Keratinocyte (primary cell): ENCODE data around the gene SNX7.

ENCODE experiments used
- CTCF ChIP-seq, 3 experiments: IDR thresholded peaks in 1 of 3; conservative IDR thresholded peaks in 1 of 3; optimal IDR thresholded peaks in 1 of 3; 2 replicates in 2 of 3; 3 replicates in 1 of 3; pipeline versions ENCODE3 to v1.5.1; 2011; ENCODE audit warnings: low read length in 3 of 3, mild to moderate bottlenecking in 3 of 3, moderate library complexity in 2 of 3, control low read depth in 1 of 3, inconsistent platforms in 1 of 3; ENCODE audit not compliant: insufficient read depth in 2 of 3; ENCODE audit errors: extremely low read depth in 1 of 3
- EZH2 ChIP-seq: IDR thresholded peaks from one replicate; pipeline ENCODE4 v1.6.1; 2012; ENCODE audit warnings: inconsistent platforms, mild to moderate bottlenecking, low read length, moderate library complexity

GRCh38 chr1:98688110-98688739 lies 26.7 kb downstream of the SNX7 start:
- TF ChIP-seq CTCF (optimal IDR thresholded peaks at IDR 0.05 in 1 of 3, IDR thresholded peaks at IDR 0.05 in 1 of 3, conservative IDR thresholded peaks at IDR 0.05 in 1 of 3; ENCODE audit: extremely low read depth in 1 of 3, insufficient read depth in 2 of 3, low read length in 3 of 3) (no peak), EZH2 (no peak)
